SK-N-SH (cell line): ENCODE measurements around the gene ELMO1. TPM values are rescaled to one million over a fixed set of nuclear protein-coding genes. Genes with fewer than 3 reads are reported as not detected.

Experiments used
- CTCF ChIA-PET: fragments of 300-600, 350-600 bp; formaldehyde crosslinking; extraction: SDS; loops from one replicate; lab custom pipeline; 2021; lab: Yijun Ruan, JAX
- POLR2A ChIA-PET: fragments of 350-600 bp; sonication (Branson Sonifier 250); formaldehyde crosslinking; extraction: SDS; loops from one replicate; lab custom pipeline; 2020; ENCODE audit warnings: antibody characterized with exemption, inconsistent platforms; lab: Yijun Ruan, JAX
- DNase-seq: peaks from one replicate; pipeline ENCODE4 v3.0.0; 2012
- H2AFZ ChIP-seq: fragments of 200-600 bp; sonication (generic); 2 replicates; pipeline ENCODE4 v1.8.1; 2016; ENCODE audit warnings: antibody characterized with exemption, mild to moderate bottlenecking, low read depth
- H3F3A ChIP-seq: fragments of 200-600 bp; sonication (generic); replicated peaks from 2 replicates; pipeline ENCODE3; 2016; ENCODE audit warnings: antibody characterized with exemption, mild to moderate bottlenecking; ENCODE audit not compliant: insufficient read depth
- H3K27ac ChIP-seq, 2 experiments: fragments of 200-500 bp in 1 of 2; fragments of 200-600 bp in 1 of 2; sonication (Bioruptor generic) in 1 of 2; sonication (generic), shearing (Covaris generic) in 1 of 2; 2 replicates each; pipeline versions ENCODE4 v1.5.1 to v1.6.1; 2014 to 2016; ENCODE audit warnings: low read depth in 2 of 2, inconsistent platforms in 1 of 2, low read length in 1 of 2, mild to moderate bottlenecking in 1 of 2, mixed read lengths in 1 of 2
- H3K27me3 ChIP-seq: fragments of 200-600 bp; sonication (generic), shearing (Covaris generic); 2 replicates; pipeline ENCODE4 v1.6.1; 2016; ENCODE audit warnings: mixed run types; ENCODE audit not compliant: insufficient read depth
- H3K36me3 ChIP-seq, 2 experiments: fragments of 200-500 bp in 1 of 2; fragments of 200-600 bp in 1 of 2; sonication (Bioruptor generic) in 1 of 2; sonication (generic) in 1 of 2; replicated peaks in 1 of 2; 2 replicates each; pipeline versions ENCODE3 to v1.5.1; 2014 to 2016; ENCODE audit warnings: low read length in 1 of 2, mild to moderate bottlenecking in 1 of 2; ENCODE audit not compliant: insufficient read depth in 2 of 2, control insufficient read depth in 1 of 2
- H3K4me1 ChIP-seq, 2 experiments: fragments of 200-500 bp in 1 of 2; fragments of 200-600 bp in 1 of 2; sonication (Bioruptor generic) in 1 of 2; sonication (generic), shearing (Covaris generic) in 1 of 2; 2 replicates each; pipeline versions ENCODE4 v1.5.1 to v1.6.1; 2014 to 2016; ENCODE audit warnings: low read depth in 1 of 2, low read length in 1 of 2, mixed run types in 1 of 2; ENCODE audit not compliant: insufficient read depth in 2 of 2, control insufficient read depth in 1 of 2
- H3K4me2 ChIP-seq: fragments of 200-600 bp; sonication (generic), shearing (Covaris generic); 2 replicates; pipeline ENCODE4 v1.6.1; 2017; ENCODE audit warnings: mixed run types
- H3K4me3 ChIP-seq, 2 experiments: fragments of 200-500 bp in 1 of 2; fragments of 200-600 bp in 1 of 2; sonication (Bioruptor generic) in 1 of 2; sonication (generic), shearing (Covaris generic) in 1 of 2; 2 replicates each; pipeline versions ENCODE4 v1.5.1 to v1.8.1; 2014 to 2016; ENCODE audit warnings: low read depth in 2 of 2, inconsistent platforms in 1 of 2, low read length in 1 of 2, mild to moderate bottlenecking in 1 of 2, mixed read lengths in 1 of 2, moderate library complexity in 1 of 2
- H3K79me2 ChIP-seq: fragments of 200-600 bp; sonication (generic); 2 replicates; pipeline ENCODE4 v1.8.1; 2017; ENCODE audit warnings: mild to moderate bottlenecking; ENCODE audit not compliant: insufficient read depth
- H3K9ac ChIP-seq: fragments of 200-600 bp; sonication (generic); 2 replicates; pipeline ENCODE4 v1.6.1; 2017; ENCODE audit warnings: mixed run types
- H3K9me2 ChIP-seq: fragments of 200-600 bp; sonication (generic); 2 replicates; pipeline ENCODE4 v1.6.1; 2017; ENCODE audit warnings: mixed run types
- H3K9me3 ChIP-seq: fragments of 200-600 bp; sonication (generic); 2 replicates; pipeline ENCODE4 v1.6.1; 2017; ENCODE audit warnings: mixed run types, mild to moderate bottlenecking, moderate library complexity
- H4K20me1 ChIP-seq: fragments of 200-600 bp; sonication (generic); 2 replicates; pipeline ENCODE4 v1.6.1; 2017; ENCODE audit warnings: mild to moderate bottlenecking, mixed run types; ENCODE audit not compliant: insufficient read depth
- CHD2 ChIP-seq: fragments of 150-350 bp; IDR thresholded peaks from 2 replicates; pipeline ENCODE4 v1.6.1; 2018; ENCODE audit warnings: low read length; ENCODE audit not compliant: partially characterized antibody
- FOSL2 ChIP-seq: IDR thresholded peaks from 2 replicates; pipeline ENCODE4 v1.4.0; 2012; ENCODE audit warnings: low read depth, mild to moderate bottlenecking, moderate library complexity, borderline replicate concordance
- FOXJ3 ChIP-seq: sonication (generic); formaldehyde crosslinking; IDR thresholded peaks from 2 replicates; pipeline ENCODE4 v1.5.1; 2020; ENCODE audit warnings: mild to moderate bottlenecking, missing genetic modification reagents
- GATA2 ChIP-seq: sonication (generic); formaldehyde crosslinking; IDR thresholded peaks from 2 replicates; pipeline ENCODE4 v1.5.0; 2020; ENCODE audit warnings: mild to moderate bottlenecking, missing genetic modification reagents
- MEF2A ChIP-seq: IDR thresholded peaks from 2 replicates; pipeline ENCODE4 v1.4.0; 2012; ENCODE audit warnings: low read depth, borderline replicate concordance
- MXI1 ChIP-seq: IDR thresholded peaks from 2 replicates; pipeline ENCODE4 v1.6.1; 2012; ENCODE audit warnings: mild to moderate bottlenecking, low read depth, low read length, improper control_type of control experiment
- NFIC ChIP-seq: IDR thresholded peaks from 2 replicates; pipeline ENCODE4 v1.4.0; 2012; ENCODE audit warnings: borderline replicate concordance
- NRF1 ChIP-seq: IDR thresholded peaks from 2 replicates; pipeline ENCODE4 v1.6.1; 2012; ENCODE audit warnings: low read depth, mild to moderate bottlenecking, low read length
- POLR2AphosphoS5 ChIP-seq: IDR thresholded peaks from 2 replicates; pipeline ENCODE4 v1.6.1; 2012; ENCODE audit warnings: low read depth, low read length
- RAD21 ChIP-seq: IDR thresholded peaks from 2 replicates; pipeline ENCODE4 v1.6.1; 2012; ENCODE audit warnings: mild to moderate bottlenecking, low read length
- RFX5 ChIP-seq: IDR thresholded peaks from 2 replicates; pipeline ENCODE4 v1.6.1; 2012; ENCODE audit warnings: mild to moderate bottlenecking, improper control_type of control experiment, low read length
- RXRA ChIP-seq: IDR thresholded peaks from 2 replicates; pipeline ENCODE4 v1.4.0; 2012; ENCODE audit warnings: low read depth, mild to moderate bottlenecking, borderline replicate concordance
- SIN3A ChIP-seq: IDR thresholded peaks from 2 replicates; pipeline ENCODE4 v1.6.1; 2012; ENCODE audit warnings: low read depth, mild to moderate bottlenecking, low read length, moderate library complexity, borderline replicate concordance
- TAF1 ChIP-seq: IDR thresholded peaks from 2 replicates; pipeline ENCODE4 v1.6.1; 2012; ENCODE audit warnings: low read depth, mild to moderate bottlenecking, low read length, moderate library complexity, borderline replicate concordance
- TEAD4 ChIP-seq: IDR thresholded peaks from 2 replicates; pipeline ENCODE4 v1.4.0; 2012; ENCODE audit warnings: mild to moderate bottlenecking, borderline replicate concordance; ENCODE audit not compliant: insufficient read depth
- YY1 ChIP-seq: IDR thresholded peaks from 2 replicates; pipeline ENCODE4 v1.4.0; 2012; ENCODE audit warnings: low read depth, mild to moderate bottlenecking
- polyA plus RNA-seq, 3 experiments: library from polyadenylated mRNA; depleted of rRNA; stranded (reverse); fragments of >200 nt; gene quantifications; 2 replicates each; pipeline ENCODE4 v1.2.3, GENCODE V29; 2012
- TF ChIP-seq, protein P1 (sequence below): fragments of 150-350 bp; IDR thresholded peaks from 2 replicates; pipeline ENCODE4 v1.6.1; 2016; ENCODE audit warnings: mild to moderate bottlenecking, low read depth, low read length
- TF ChIP-seq, protein P2 (sequence below): fragments of 150-350 bp; IDR thresholded peaks from 2 replicates; pipeline ENCODE4 v1.6.1; 2017; ENCODE audit warnings: antibody characterized with exemption, low read length, low read depth, borderline replicate concordance
- TF ChIP-seq, protein P3 (sequence below): IDR thresholded peaks from 2 replicates; pipeline ENCODE4 v1.4.0; 2012; ENCODE audit warnings: low read depth, borderline replicate concordance
- TF ChIP-seq, protein P4 (sequence below): IDR thresholded peaks from 2 replicates; pipeline ENCODE4 v1.6.1; 2012; ENCODE audit warnings: mild to moderate bottlenecking, low read depth, low read length, moderate library complexity
- TF ChIP-seq, protein P5 (sequence below): IDR thresholded peaks from 2 replicates; pipeline ENCODE4 v1.4.0; 2012; ENCODE audit warnings: low read depth
- TF ChIP-seq, protein P6 (sequence below): fragments of 200-600 bp; sonication (generic); IDR thresholded peaks from 2 replicates; pipeline ENCODE4 v1.6.1; 2017; ENCODE audit warnings: antibody characterized with exemption, mild to moderate bottlenecking, moderate library complexity
- TF ChIP-seq, protein P7 (sequence below): IDR thresholded peaks from 2 replicates; pipeline ENCODE4; 2012

ELMO1 gene
- polyA plus RNA-seq, 1 of the 3 experiments (the other 2 are of a cell fraction), result 0.64 TPM

DNA sequence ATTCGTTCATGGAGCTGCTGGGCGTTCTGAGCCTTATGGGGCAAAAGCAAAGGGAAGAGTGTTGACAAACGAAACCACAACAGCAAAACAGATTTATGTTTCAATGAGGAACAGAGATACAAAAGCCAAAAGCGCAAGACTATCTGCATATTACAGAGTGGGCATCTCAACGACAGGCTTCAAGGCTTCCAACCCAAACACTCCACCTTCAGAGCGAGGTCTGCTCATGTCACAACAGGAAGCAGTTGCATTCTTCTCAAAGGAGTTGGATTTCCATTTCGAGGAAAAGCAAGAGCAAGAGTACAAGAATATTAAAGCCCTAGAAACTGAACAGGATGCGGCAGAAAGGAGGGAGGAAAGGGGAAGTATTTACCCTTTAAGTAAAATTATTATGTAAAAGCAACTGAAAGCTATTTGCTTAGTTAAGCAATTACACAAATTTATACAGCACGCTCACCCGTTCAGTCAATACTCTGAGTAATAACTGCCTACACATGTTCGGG, 189.3 kb downstream of the ELMO1 start (continued):
- TF ChIP-seq FOXJ3, result no peak
- TF ChIP-seq, protein P1, sequence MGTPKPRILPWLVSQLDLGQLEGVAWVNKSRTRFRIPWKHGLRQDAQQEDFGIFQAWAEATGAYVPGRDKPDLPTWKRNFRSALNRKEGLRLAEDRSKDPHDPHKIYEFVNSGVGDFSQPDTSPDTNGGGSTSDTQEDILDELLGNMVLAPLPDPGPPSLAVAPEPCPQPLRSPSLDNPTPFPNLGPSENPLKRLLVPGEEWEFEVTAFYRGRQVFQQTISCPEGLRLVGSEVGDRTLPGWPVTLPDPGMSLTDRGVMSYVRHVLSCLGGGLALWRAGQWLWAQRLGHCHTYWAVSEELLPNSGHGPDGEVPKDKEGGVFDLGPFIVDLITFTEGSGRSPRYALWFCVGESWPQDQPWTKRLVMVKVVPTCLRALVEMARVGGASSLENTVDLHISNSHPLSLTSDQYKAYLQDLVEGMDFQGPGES, result no peak
- TF ChIP-seq, protein P2, sequence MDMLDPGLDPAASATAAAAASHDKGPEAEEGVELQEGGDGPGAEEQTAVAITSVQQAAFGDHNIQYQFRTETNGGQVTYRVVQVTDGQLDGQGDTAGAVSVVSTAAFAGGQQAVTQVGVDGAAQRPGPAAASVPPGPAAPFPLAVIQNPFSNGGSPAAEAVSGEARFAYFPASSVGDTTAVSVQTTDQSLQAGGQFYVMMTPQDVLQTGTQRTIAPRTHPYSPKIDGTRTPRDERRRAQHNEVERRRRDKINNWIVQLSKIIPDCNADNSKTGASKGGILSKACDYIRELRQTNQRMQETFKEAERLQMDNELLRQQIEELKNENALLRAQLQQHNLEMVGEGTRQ, result no peak
- no peak for TF ChIP-seq FOSL2
- TF ChIP-seq NRF1, result no peak
- TF ChIP-seq RFX5, result no peak
- TF ChIP-seq NFIC, result no peak
- TF ChIP-seq MXI1, result no peak
- TF ChIP-seq, all 33 proteins: peak for 0

DNA sequence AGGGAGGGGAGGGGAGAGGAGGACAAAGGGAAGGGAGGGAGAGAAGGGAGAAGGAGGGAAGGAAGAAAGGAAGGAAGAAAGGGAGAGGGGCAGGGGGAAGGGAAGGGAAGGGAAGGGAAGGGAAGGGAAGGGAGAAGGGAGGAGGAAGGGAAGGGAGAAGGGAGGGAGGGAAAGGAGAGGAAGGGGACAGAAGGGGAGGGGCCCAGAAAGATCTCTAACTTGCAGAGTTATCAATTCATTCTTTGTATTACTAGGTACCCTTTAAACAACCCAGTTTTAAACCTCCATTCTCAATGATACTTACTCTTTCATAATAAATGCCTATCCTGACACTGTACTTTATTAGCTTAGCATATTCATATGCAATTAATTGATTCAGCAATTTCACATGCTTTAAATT, 192.0 kb downstream of the ELMO1 start:
- Histone ChIP-seq H3K4me3 (no peak overlapping the region), H3K27me3 (no peaks in the 10 kb centered on the region), H3K27ac (no peak overlapping the region), H2AFZ (no peak overlapping the region), H3K9ac (no peak overlapping the region), H3F3A (no peaks in the 10 kb centered on the region), H3K4me2 (no peak overlapping the region), H3K4me1 (peaks cover 0 to 3% of the 10 kb centered on the region in 2 experiments; a peak in 1 of 4 replicates), H3K36me3 (no peaks in the 10 kb centered on the region), H3K9me3 (peaks cover 5% of the 10 kb centered on the region; the same call in 1 of the 2 replicates), H3K79me2 (no peaks in the 10 kb centered on the region), H4K20me1 (no peaks in the 10 kb centered on the region), H3K9me2 (no peaks in the 10 kb centered on the region)
- ChIA-PET CTCF (interaction anchor here (1.5 kb wide), 1 partner anchor 21 kb away, joined by 4 read pairs; no protein-coding TSS in a partner anchor), POLR2A (no interaction called here)
- no peak for DNase-seq
- TF ChIP-seq, protein P3, sequence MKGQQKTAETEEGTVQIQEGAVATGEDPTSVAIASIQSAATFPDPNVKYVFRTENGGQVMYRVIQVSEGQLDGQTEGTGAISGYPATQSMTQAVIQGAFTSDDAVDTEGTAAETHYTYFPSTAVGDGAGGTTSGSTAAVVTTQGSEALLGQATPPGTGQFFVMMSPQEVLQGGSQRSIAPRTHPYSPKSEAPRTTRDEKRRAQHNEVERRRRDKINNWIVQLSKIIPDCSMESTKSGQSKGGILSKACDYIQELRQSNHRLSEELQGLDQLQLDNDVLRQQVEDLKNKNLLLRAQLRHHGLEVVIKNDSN, result no peak
- TF ChIP-seq, protein P4, sequence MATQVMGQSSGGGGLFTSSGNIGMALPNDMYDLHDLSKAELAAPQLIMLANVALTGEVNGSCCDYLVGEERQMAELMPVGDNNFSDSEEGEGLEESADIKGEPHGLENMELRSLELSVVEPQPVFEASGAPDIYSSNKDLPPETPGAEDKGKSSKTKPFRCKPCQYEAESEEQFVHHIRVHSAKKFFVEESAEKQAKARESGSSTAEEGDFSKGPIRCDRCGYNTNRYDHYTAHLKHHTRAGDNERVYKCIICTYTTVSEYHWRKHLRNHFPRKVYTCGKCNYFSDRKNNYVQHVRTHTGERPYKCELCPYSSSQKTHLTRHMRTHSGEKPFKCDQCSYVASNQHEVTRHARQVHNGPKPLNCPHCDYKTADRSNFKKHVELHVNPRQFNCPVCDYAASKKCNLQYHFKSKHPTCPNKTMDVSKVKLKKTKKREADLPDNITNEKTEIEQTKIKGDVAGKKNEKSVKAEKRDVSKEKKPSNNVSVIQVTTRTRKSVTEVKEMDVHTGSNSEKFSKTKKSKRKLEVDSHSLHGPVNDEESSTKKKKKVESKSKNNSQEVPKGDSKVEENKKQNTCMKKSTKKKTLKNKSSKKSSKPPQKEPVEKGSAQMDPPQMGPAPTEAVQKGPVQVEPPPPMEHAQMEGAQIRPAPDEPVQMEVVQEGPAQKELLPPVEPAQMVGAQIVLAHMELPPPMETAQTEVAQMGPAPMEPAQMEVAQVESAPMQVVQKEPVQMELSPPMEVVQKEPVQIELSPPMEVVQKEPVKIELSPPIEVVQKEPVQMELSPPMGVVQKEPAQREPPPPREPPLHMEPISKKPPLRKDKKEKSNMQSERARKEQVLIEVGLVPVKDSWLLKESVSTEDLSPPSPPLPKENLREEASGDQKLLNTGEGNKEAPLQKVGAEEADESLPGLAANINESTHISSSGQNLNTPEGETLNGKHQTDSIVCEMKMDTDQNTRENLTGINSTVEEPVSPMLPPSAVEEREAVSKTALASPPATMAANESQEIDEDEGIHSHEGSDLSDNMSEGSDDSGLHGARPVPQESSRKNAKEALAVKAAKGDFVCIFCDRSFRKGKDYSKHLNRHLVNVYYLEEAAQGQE, result no peak
- TF ChIP-seq, protein P5, sequence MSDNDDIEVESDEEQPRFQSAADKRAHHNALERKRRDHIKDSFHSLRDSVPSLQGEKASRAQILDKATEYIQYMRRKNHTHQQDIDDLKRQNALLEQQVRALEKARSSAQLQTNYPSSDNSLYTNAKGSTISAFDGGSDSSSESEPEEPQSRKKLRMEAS, result no peak
- no peak for TF ChIP-seq POLR2AphosphoS5
- TF ChIP-seq, protein P6, sequence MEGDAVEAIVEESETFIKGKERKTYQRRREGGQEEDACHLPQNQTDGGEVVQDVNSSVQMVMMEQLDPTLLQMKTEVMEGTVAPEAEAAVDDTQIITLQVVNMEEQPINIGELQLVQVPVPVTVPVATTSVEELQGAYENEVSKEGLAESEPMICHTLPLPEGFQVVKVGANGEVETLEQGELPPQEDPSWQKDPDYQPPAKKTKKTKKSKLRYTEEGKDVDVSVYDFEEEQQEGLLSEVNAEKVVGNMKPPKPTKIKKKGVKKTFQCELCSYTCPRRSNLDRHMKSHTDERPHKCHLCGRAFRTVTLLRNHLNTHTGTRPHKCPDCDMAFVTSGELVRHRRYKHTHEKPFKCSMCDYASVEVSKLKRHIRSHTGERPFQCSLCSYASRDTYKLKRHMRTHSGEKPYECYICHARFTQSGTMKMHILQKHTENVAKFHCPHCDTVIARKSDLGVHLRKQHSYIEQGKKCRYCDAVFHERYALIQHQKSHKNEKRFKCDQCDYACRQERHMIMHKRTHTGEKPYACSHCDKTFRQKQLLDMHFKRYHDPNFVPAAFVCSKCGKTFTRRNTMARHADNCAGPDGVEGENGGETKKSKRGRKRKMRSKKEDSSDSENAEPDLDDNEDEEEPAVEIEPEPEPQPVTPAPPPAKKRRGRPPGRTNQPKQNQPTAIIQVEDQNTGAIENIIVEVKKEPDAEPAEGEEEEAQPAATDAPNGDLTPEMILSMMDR, result no peak
- TF ChIP-seq YY1, result no peak
- no peak for TF ChIP-seq MEF2A
- TF ChIP-seq, protein P7, sequence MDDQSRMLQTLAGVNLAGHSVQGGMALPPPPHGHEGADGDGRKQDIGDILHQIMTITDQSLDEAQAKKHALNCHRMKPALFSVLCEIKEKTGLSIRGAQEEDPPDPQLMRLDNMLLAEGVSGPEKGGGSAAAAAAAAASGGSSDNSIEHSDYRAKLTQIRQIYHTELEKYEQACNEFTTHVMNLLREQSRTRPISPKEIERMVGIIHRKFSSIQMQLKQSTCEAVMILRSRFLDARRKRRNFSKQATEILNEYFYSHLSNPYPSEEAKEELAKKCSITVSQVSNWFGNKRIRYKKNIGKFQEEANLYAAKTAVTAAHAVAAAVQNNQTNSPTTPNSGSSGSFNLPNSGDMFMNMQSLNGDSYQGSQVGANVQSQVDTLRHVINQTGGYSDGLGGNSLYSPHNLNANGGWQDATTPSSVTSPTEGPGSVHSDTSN, result no peak
- no peak for TF ChIP-seq RAD21
- TF ChIP-seq TAF1, result no peak
- TF ChIP-seq TEAD4, result no peak
- TF ChIP-seq SIN3A, result no peak
- TF ChIP-seq GATA2 (CRISPR knock-in tag), result no peak
- no peak for TF ChIP-seq CHD2
- no peak for TF ChIP-seq RXRA
